Activated CD4-positive, CD25-positive, alpha-beta regulatory T cell treated with anti-CD3 and anti-CD28 coated beads, Interleukin-2, amount 50 U/mL, for 16 hours (primary cell): ENCODE measurements around the gene CIBAR2.

ENCODE experiments used
- DNase-seq: peaks from one replicate; pipeline ENCODE4 v3.0.0-alpha.2; 2020; ENCODE audit warnings: low read depth, low spot score

CIBAR2 gene

GRCh38 chr16:85144026-85144915, 32.0 kb upstream of the CIBAR2 start:
- no peak for DNase-seq

- no peak for DNase-seq
These were observed 30.5 kb upstream of the CIBAR2 start for GRCh38 chr16:85142771-85143211.

DNA sequence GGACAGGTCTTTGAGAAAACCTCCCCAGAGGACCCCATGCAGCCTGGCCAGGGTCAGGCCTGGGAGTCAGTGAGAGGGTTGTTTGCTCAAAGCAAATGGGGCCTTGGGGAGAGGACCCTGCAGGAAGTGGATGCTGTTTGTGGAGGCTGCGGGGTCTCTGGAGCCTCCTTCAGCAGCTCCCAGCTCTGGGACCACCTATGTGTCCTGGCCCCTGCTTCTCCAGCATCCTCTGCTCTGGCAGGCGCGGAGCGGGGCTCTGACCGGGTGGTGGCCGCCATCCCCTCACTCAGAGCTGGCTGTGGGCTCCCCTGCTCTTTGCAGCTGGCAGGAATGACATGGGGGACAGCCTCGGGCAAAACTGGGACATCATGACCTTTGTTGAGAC, 29.8 kb upstream of the CIBAR2 start:
- DNase-seq: no peak

GRCh38 chr16:85141491-85142128, 29.3 kb upstream of the CIBAR2 start:
- no peak for DNase-seq

GRCh38 chr16:85140455-85141012, 28.3 kb upstream of the CIBAR2 start:
- DNase-seq: no peak

- DNase-seq: no peak
These were observed 27.6 kb upstream of the CIBAR2 start for GRCh38 chr16:85139881-85140339.

GRCh38 chr16:85138825-85139627, 26.8 kb upstream of the CIBAR2 start:
- DNase-seq: no peak

DNA sequence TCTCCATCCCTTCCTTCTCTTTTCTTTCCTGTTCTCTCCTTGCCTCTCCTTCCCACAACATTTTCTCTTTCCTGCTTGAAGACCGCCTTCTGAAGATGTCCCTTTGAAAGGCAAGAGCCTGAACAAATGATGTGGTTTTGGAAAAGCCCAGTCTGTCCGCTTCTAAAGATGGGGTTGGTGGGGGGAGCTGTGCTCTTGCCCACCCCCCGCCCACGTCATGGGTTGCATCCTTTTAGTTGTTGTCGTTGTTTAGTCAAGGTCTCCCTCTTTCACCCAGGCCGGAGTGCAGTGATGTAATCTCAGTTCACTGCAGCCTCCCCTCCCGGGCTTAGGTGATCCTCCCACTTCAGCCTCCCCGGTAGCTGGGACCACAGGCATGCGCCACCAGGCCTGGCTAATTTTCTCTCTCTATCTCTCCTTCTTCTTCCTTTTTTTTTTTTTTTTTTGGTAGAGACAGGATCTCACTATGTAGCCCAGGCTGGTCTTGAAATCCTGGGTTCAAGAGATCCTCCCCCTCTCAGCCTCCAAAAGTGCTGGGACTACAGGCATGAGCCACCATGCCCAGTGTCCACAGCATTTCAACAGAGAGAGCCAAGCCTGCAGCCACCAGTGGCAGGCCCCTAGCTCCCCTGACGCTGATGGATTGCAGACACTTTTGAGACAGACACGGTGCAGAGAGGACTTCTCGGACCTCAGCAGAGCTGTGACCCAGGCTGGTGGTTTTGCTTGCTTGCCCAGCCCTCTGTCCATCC, 26.0 kb upstream of the CIBAR2 start:
- DNase-seq: no peak

DNA sequence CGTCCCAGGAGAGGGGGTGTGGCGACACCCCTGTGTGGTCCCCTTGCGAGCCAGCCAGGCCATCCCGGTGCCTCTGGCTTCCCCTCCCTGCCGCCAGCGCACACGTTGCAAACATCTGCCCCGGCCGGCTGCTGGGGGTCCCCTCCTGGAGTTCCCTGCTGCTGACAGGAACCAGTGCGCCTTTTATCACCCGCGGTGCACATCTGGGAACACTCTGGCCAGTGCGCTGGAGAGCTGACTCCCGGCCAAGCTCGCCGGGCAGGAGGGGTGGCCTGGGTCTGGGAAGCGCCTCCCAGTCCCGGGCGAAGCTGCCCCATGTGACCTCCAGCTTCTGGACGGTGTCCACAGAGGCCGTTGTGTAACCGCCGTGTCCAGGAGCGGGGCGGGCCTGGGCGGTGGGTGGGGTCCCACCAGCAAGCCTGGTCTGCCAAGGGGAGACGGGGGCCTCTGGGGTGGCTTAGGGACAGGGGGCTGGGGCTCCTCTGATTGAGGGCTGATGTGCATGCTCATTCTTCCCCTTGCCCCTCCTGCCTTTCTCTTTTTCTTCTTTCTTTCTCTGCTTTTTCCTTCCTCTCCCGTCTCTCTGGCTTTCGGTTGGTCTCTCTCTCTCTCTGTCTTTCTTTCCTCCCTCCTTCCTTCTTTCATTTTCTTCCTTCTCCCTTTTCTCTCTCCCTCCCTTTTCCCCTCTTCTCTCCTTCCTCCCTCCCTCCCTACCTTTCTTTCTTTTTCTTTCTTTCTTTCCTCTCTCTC, 25.2 kb upstream of the CIBAR2 start:
- DNase-seq: no peak

GRCh38 chr16:85136702-85137322, 24.5 kb upstream of the CIBAR2 start:
- no peak for DNase-seq

- no peak for DNase-seq
These were observed 24.0 kb upstream of the CIBAR2 start for GRCh38 chr16:85136213-85136701.

- DNase-seq: no peak
These were observed 22.5 kb upstream of the CIBAR2 start for GRCh38 chr16:85134789-85135142.

GRCh38 chr16:85134076-85134788, 22.0 kb upstream of the CIBAR2 start:
- no peak for DNase-seq

DNA sequence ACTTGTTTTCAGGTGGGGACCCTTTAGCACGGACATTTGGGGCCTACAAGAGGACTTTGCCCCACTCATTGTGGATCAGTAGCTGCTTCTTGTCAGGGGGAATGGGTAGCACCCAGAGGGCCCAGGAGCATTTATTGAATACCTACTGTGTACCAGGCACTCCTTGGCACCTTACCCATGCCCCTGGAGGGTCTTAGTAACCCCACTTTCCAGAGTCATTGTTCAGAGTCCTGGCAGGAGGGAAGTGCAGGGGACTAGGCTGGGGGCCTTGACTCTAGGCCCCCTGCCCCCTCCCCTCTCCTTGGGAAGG, 21.0 kb upstream of the CIBAR2 start:
- no peak for DNase-seq

GRCh38 chr16:85132456-85133289, 20.4 kb upstream of the CIBAR2 start:
- DNase-seq: no peak

DNA sequence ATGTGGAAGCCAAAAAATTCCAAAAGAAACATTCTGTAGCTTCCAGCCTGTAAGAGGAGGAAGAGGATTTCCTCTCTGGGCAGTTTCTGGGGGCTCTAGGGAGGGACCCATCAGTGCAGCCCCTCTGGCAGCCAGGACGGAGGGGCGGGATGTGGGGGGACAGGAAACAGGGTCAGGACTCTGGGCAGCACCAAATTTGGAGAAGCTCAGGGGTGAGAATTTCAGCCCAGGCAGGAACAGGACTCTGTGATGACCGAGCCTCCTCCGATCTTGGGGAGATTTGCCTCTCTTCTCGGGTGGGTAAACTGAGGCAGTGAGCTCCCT, 18.4 kb upstream of the CIBAR2 start:
- no peak for DNase-seq

DNA sequence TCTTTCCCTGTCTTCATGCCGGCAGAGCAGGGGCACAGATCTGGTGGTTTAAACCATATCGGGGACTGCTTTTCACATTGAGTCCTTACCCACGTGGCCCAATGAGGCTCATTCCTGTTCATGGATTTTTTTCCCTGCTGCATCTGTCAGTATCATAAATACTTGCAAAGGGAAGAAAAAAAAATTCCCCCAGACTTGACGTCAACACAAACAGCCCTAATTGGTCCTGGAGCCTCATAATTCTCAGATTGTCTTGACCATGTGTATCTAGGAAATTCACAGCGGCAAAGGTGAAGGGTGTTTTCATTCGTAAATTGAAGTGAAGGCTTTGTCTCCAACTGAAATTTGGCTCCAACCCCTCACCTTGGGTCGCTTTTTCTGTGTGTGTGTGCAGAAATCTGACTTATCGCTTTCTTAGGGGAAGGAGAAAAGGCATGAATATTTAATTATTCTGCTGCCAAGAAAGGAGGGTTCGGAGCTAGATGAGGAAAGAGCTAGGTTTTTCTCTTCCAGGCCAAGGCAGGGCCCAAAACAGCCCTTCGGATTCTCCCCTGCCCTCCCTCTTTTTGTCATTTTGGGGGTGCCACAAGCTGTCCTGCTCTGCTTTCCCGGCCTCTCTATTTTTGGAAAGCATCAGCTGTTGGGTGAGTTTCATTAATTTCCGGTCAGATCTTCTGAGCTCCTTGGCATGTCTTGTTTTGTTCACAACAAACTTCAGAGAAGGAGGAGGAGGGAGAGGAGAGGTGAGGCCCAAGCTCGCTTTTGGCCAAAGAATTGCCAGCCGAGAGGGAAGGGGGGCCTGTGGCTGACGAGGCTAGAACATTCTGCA, 17.8 kb upstream of the CIBAR2 start:
- DNase-seq: no peak
